Measurements from ENCODE around the gene ZBTB40.

GRCh38 chr1:22449636-22450035 lies 2.0 kb upstream of the ZBTB40 start:
- TF ChIP-seq CTCF (IDR thresholded peaks at IDR 0.05; ENCODE audit: low read depth, low read length) (no peak), EZH2phosphoT487 (IDR thresholded peaks at IDR 0.05; ENCODE audit: low read depth) (no peak)

All from OCI-LY3 (cell line).